ENCODE results near the gene SPEF1. TPM values are rescaled to one million over a fixed set of nuclear protein-coding genes. Genes with fewer than 3 reads are reported as not detected.

Gene SPEF1
- total RNA-seq, 2 donors from 2014 or later = 0.66 to 1.3 TPM

DNA sequence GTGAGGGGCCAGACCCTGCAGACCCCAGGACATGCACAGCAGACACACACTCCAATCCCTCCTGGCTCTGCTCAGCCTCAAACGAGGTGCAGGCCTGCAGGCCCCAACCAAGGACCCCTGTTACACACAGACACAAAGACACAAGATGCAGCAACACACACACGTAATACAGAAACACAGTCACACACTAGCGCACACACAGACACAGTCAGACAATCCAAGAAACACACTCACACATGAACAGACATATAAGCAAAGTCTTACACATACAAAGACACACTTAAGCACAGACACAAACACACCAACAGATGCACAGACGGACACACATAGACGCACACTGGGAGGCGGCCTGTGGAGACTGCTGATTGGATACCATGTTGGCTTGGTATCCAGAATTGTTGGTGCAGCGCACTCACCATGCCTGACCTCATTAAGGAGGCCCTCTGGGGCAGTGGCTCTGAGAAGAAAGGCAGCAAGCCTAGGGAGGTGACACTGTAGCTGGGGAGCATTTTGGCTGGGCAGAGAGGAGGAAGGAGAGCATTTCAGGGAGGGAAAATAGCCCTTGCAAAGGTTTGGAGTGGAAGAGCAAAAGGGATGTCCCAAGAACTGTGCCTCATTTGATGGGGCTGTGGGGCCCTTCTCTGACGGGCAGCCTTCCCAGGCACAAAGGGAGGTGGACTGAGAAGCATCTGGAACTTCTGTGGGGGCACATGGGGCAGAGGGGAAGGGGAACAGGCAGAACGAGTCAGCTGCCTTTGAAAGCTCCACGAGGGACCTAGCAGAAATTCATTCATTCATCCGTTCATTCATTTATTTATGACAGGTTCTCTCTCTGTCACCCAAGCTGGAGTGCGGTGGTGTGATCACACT lies 50.2 kb downstream of the SPEF1 start:
- H3K27ac ChIP-seq = no peak overlapping the region
- peaks cover 14% of the 10 kb centered on the region for H3K4me1 ChIP-seq
- 78 to 86% methylated on average over 12 of the region's 12 CpGs for WGBS, 2 donors
- no peaks in the 10 kb centered on the region for H3K36me3 ChIP-seq (replicated peaks in 1 of 2; ENCODE audit: insufficient read depth in 1 of 2, low read depth in 2 of 2)
- no peak overlapping the region for H3K4me3 ChIP-seq
- H3K9me3 ChIP-seq = no peaks in the 10 kb centered on the region
- no peaks in the 10 kb centered on the region for H3K27me3 ChIP-seq
- DNase-seq (no peak), ATAC-seq (no peak)
- TF ChIP-seq POLR2A (IDR thresholded peaks at IDR 0.05) = no peak
- TF ChIP-seq, protein P1, sequence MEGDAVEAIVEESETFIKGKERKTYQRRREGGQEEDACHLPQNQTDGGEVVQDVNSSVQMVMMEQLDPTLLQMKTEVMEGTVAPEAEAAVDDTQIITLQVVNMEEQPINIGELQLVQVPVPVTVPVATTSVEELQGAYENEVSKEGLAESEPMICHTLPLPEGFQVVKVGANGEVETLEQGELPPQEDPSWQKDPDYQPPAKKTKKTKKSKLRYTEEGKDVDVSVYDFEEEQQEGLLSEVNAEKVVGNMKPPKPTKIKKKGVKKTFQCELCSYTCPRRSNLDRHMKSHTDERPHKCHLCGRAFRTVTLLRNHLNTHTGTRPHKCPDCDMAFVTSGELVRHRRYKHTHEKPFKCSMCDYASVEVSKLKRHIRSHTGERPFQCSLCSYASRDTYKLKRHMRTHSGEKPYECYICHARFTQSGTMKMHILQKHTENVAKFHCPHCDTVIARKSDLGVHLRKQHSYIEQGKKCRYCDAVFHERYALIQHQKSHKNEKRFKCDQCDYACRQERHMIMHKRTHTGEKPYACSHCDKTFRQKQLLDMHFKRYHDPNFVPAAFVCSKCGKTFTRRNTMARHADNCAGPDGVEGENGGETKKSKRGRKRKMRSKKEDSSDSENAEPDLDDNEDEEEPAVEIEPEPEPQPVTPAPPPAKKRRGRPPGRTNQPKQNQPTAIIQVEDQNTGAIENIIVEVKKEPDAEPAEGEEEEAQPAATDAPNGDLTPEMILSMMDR (IDR thresholded peaks at IDR 0.05) = no peak
- intact Hi-C loops (cut with DNase I) = no loop called here

DNA sequence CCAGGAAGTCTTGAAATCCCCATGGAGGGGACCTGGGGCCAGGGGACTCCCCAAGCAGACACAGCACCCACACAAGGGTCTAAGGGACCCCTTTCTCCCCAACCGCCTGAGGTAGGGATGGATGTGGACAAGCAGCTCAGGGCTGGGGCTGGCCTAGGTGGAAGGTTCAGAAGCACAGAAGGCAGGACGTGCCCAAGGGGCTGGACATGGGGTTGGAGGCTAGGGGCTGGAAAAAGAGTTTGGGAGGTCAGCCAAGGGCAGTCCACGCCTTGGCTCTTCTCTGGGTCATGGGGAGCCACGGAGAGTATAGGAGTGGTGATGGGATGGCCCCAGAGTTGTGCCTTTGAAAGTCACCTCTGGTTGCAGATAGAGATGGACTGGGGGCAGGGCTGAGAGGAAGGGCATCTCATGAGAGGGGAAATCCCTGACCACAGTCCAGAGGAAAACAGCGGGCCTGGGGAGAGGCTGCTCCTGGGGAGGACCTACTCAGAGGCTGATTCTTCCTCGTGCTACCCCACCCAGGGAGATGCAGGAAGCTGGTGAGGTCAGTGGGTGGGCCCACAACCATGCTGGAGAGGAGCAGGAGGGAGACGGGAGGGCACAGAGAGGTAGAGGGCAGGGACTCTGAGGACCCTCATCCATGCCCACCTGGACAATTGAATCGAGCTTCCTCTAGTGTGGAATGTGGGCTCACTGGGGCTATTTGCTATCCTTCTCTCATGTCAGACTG lies 51.3 kb downstream of the SPEF1 start:
- 65% methylated on average over 7 of the region's 8 CpGs for WGBS, 2 donors
- intact Hi-C loops (cut with DNase I) = no loop called here
- no peak for TF ChIP-seq POLR2A (IDR thresholded peaks at IDR 0.05)
- TF ChIP-seq, protein P1 (IDR thresholded peaks at IDR 0.05) = no peak
- H3K4me1 ChIP-seq = peaks cover 4% of the 10 kb centered on the region
- no peaks in the 10 kb centered on the region for H3K36me3 ChIP-seq (replicated peaks in 1 of 2; ENCODE audit: insufficient read depth in 1 of 2, low read depth in 2 of 2)
- no peak for ATAC-seq
- H3K27ac ChIP-seq = no peak overlapping the region
- no peak for DNase-seq
- H3K4me3 ChIP-seq = no peak overlapping the region
- no peaks in the 10 kb centered on the region for H3K9me3 ChIP-seq
- H3K27me3 ChIP-seq = no peaks in the 10 kb centered on the region

DNA sequence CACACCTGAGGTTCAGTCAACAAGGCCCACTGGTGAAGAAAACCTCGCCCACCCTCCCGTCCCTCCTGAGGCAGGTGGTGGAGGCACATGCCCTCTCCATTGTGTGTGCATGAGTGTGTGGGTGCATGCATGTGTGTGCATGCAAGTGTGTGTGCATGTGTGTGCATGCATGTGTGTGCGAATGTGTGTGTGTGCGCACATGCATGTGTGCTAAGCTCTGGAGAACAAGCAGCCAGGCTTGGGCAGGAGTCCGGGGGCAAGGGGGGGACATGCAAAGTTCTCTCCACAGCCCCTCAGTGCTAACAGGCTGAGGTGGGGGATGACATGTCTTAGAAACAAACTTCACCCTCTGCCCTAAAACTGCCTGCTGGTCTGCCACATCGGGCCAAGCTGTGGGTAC lies 51.9 kb downstream of the SPEF1 start:
- Histone ChIP-seq H3K9me3 (no peaks in the 10 kb centered on the region), H3K36me3 (replicated peaks in 1 of 2; ENCODE audit: insufficient read depth in 1 of 2, low read depth in 2 of 2) (no peaks in the 10 kb centered on the region), H3K4me3 (no peak overlapping the region), H3K27ac (no peak overlapping the region), H3K27me3 (no peaks in the 10 kb centered on the region), H3K4me1 (peaks cover 4% of the 10 kb centered on the region)
- intact Hi-C loops (cut with DNase I) = no loop called here
- DNase-seq (no peak), ATAC-seq (no peak)
- TF ChIP-seq, protein P1 (IDR thresholded peaks at IDR 0.05) = no peak
- TF ChIP-seq POLR2A (IDR thresholded peaks at IDR 0.05) = no peak
- WGBS, 2 donors = 77 to 85% methylated on average over 5 to 6 of the region's 6 CpGs

DNA sequence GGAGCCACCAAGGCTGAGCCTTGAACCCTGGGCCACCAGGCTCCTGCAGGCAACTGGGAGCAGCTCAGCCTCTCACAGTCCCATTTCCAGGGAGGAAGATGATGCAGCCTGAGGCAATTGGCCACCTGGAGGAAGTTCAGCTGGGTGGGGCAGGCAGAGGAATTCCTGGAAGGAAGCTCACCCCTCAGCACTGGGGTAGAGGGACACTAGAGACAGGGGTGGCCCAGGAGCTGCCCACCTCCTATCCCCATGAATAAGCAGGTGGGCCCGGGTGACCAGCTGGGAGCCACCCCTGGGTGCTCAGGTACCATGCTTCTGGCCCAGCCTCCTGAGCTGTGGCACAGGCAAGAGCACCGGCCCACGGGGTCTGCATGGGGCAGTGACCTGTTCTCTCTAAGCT lies 52.4 kb downstream of the SPEF1 start:
- DNase-seq (no peak), ATAC-seq (no peak)
- WGBS, 2 donors = 33 to 50% methylated on average over 1 to 2 of the region's 3 CpGs
- Histone ChIP-seq H3K27ac (no peak overlapping the region), H3K4me3 (no peak overlapping the region), H3K9me3 (no peaks in the 10 kb centered on the region), H3K4me1 (peaks cover 4% of the 10 kb centered on the region), H3K36me3 (replicated peaks in 1 of 2; ENCODE audit: insufficient read depth in 1 of 2, low read depth in 2 of 2) (no peaks in the 10 kb centered on the region), H3K27me3 (no peaks in the 10 kb centered on the region)
- no peak for TF ChIP-seq POLR2A (IDR thresholded peaks at IDR 0.05)
- intact Hi-C loops (cut with DNase I) = no loop called here

DNA sequence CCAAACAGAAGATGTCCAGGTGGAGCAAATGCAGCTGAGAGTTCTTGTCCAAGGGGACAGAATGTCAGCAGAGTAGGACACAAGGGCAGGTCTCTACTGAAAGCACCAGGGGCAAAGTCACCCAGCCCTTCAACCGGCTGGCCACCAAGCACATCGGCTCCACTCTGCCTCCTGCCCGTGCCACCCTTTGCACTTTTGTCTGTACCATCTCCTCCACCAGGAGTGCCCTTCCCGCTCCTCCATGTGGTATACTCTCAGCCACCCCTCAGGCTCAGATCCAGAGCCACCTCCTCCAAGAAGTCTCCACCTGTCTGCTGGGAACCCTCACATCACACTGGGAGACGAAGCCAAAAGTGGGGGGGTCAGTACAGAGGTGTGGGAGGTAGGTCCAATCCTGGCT lies 52.9 kb downstream of the SPEF1 start:
- no peak overlapping the region for H3K4me3 ChIP-seq
- WGBS, 2 donors = 73 to 74% methylated on average over 4 to 5 of the region's 5 CpGs
- ATAC-seq (no peak), DNase-seq (no peak)
- peaks cover 4% of the 10 kb centered on the region for H3K4me1 ChIP-seq
- no peaks in the 10 kb centered on the region for H3K9me3 ChIP-seq
- TF ChIP-seq, protein P1 (IDR thresholded peaks at IDR 0.05) = no peak
- TF ChIP-seq POLR2A (IDR thresholded peaks at IDR 0.05) = no peak
- no peaks in the 10 kb centered on the region for H3K27me3 ChIP-seq
- intact Hi-C loops (cut with DNase I) = no loop called here
- H3K36me3 ChIP-seq (replicated peaks in 1 of 2; ENCODE audit: insufficient read depth in 1 of 2, low read depth in 2 of 2) = no peaks in the 10 kb centered on the region
- no peak overlapping the region for H3K27ac ChIP-seq

Data from body of pancreas (tissue), 4 donors.